ENCODE data around the gene MCTP1.
A peak's percentile ranks its signal among the peaks of the same experiment; 100 is the strongest.

The MCTP1 gene

DNA sequence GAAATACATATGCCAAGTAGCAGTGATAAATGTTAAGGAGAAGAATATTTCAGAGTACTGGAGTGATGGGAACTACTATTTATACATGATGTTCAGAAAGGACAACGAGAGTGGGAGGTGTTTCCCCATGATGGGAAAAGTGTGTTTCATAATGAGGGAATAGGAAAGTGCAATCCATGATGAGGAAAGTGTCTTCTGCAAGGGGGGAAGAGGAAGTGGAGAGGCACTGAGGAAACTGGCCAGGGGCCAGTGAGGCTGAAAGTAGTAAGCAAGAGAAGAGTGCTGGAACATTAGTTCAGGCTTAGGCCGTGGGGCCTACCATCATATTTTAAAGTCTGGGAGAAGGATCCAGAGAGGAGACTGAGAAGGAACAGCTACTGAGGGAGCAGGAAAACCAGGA is 339.2 kb downstream of the MCTP1 start:
- no peak for DNase-seq (ENCODE audit: low read depth)

DNA sequence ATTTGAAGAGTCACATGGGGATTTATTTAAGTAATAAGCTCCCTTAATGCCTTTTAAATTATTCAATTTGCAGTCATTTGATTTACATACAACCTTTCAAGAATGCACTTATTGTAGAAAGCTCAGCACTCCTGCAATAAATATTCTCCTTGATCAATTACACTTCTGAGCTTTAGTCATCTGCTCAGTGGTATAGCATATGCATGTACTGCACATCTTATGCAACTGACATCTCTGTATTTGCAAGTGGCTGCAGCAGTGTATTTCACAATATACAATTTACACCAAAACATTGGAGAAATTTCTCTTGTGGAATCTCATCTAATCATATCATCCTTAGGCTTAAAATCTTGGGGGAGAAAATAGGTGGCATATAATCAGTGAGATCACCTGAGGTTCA is 340.7 kb downstream of the MCTP1 start:
- no peak for DNase-seq (ENCODE audit: low read depth)

DNA sequence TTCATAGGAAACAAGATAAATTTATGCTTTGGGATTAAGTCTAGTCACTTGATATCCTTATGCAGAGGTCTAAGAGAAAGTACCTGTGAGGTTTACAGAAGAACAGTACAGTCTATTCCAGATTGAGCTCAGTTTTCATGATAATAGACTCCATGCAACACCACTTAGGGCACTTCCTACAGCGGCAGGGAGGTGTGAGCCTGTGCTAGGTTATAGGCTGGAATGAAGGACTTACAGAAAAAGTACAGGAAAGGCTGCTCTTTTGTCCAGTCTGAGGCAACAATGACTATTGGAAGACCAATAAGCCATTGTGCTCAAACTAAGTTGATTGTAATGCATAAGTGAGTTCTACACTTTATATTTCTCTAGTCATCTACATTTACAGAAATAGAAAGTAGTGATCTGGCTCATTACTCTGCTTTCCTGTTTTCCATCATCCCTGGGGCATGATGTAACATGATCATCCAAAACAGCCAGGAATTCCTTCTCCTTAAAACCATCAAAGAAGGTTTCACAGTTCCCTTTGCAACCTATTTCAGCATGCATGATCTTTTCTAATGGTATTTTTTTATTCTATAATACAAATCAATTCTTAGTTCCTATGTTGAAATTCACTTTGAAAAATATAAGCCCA is 343.7 kb downstream of the MCTP1 start:
- no peak for DNase-seq (ENCODE audit: low read depth)

DNA sequence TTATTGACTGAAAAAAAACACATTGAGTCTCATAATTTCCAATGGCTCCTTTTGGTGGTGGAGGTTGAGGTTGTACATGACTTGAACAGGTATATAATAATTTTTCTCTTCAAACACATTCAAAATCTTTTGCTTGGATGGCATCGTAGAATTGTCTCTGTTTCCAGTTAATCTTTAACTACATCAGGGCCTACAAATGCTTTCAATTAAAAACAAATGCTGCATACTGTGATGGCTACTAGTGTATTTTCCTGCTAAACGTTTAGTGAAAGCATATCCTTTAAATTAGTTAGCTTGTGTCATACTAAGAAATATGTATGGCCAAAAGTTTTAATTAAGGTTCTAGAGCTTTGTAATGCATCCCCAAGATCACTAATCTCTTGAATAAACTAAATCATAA is 352.6 kb downstream of the MCTP1 start:
- DNase-seq (ENCODE audit: low read depth): no peak

DNA sequence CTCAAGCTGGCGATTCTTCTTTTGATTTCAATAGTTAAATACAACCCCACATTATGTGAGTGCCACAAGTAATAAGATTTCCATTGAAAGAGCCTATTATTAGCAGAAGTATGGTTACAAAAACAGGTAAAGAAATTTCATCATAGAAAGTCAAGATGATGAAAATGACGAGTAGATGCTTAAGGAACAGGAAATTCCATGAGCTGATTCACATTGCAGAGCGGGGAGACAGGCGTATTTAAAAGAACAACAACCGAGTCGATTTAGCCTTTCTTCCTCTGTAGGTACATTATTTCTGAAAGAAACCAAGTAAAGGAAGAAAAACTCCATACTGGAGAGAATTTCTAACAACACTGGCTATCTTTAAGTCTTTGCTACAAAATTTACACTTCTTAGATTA is 356.0 kb downstream of the MCTP1 start:
- DNase-seq (ENCODE audit: low read depth): no peak

DNA sequence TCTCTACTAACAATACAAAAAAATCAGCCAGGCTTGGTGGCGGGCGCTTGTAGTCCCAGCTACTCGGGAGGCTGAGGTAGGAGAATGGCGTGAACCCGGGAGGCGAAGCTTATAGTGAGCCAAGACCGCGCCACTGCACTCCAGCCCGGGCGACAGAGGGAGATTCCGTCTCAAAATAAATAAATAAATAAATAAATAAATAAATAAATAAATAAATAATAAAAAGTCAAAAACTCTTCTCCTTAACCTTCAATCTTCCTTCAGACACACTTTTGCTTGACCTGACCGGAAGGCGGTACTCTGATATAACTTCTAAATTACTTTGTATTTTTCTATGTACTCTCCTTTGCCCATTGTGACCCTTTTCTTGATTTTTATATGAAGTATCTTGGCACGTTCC is 364.3 kb downstream of the MCTP1 start:
- DNase-seq (ENCODE audit: low read depth): no peak

- no peak for DNase-seq (ENCODE audit: low read depth)
Measured at GRCh38 chr5:94916619-94917018, 368.3 kb downstream of the MCTP1 start.

- DNase-seq (ENCODE audit: low read depth): no peak
Measured at GRCh38 chr5:94911276-94911675, 373.6 kb downstream of the MCTP1 start.

DNA sequence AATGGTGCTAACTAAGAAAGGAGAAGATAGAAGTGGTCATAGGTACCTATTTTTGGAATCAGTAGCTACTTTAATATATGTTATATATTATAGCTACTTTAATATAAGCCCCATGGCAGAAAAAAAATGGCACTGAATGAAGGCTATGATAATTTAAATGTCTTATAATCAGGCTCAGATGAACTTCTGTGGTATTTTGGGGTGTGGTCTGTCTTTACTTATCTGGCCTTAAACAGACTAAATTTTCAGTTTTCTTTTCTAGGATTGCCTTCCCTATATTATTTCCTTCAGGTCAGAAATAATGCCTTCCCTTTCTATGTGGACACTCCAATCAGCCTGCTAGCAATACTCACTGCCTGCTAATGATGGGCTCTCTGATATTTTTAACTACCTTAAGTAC is 374.2 kb downstream of the MCTP1 start:
- no peak for DNase-seq (ENCODE audit: low read depth)

DNA sequence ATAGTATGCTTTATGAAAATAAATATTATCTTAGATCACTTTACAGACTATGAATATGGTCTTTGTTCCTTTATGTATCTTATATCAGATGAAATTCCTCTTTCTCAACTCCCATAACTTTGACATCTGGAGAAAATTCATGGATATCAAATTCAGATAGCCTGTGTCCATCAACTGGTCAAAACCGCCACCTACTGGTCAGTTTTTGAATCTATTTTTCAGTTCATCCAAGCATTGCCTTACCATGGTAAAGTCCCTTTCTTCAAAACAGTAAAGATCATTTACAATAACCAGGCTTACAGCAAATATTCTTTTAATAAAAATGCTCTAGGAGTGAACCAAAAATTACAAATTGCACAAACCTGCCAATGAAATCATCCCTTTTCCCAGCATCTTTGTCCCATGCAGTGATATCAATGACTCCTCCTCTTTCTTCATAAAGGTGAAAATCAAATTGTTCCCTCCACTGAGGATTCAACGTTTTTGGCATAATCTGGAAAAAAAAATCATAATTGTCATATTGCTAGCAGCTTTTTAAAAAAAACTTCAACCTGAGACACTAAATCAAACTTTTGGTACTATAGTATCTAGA is 375.9 kb downstream of the MCTP1 start:
- peak; percentile 27 for DNase-seq (ENCODE audit: low read depth)

- no peak for DNase-seq (ENCODE audit: low read depth)
Measured at GRCh38 chr5:94906750-94907149, 378.1 kb downstream of the MCTP1 start.

DNA sequence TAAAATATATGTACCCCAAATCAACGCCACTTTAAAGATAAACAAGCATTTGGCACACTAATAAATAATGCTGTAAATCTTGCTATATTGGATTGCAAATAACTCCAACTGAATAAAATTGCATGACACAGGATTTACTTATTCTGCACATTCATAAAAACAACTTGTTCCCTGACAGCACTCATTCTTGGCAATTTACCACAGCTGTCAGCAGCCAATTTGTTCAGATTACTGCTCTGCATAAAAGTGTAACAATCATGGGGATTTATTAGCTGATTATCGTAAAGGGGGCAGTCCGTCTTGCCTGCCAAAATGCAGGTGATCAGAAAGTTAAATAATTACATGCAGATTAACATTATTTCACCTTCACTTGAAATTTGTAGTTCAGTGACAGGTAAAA is 381.2 kb downstream of the MCTP1 start:
- no peak for DNase-seq (ENCODE audit: low read depth)

DNA sequence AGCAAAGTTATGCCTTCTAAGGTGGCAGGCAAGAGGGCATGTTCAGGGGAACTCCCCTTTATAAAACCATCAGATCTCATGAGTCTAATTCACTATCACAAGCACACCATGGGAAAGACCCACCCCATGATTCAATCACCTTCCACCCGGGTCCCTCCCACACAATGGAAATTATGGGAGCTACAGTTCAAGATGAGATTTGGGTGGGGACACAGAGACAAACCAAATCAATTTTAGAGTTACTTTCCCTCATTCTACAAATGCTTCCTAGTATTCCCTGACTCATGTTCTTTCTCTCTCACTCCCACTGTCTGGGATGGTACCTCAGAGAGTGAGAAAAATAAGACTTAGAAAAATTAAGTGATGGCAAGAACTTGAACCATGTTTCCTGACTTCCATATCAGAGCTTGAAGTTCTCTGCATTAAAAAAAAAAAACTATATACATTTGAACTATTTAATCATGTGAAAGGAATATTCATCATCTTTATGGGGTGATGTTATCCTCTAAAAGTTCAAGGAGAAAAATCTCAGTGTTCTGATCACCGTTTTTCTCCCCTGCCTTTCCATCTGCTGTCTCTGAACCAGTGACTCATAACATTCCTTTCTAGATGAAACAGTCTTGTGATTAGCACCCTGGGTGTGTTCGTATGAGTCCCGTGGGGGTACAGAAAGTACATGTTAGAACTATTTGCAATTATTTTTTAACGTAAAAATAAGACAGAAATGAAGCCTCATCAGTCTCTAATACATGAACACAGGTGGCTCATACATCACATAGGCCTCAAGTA is 383.5 kb downstream of the MCTP1 start:
- DNase-seq (ENCODE audit: low read depth): no peak

DNA sequence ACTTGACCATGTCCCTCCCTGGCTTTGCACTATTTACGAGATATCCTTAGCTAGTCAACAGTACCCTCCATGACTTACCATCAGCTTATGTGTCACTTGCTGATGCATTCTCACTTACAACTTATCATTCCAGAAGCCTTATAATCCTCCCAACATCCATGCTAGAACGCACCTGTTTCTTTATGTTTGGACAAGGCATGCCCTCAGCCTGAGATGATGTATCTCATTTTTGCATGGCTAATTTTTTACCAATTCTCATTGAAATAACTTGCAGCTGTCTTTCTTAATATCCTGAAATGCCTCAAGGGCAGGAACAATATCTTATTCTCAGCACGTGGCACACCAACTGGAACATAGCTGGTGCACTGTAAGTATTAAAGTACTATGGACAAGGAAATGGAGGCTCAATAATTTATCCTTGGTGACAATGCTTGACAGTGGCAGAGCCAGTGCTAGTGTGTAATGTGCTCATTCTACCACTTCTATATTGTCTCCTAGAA is 384.8 kb downstream of the MCTP1 start:
- no peak for DNase-seq (ENCODE audit: low read depth)

DNA sequence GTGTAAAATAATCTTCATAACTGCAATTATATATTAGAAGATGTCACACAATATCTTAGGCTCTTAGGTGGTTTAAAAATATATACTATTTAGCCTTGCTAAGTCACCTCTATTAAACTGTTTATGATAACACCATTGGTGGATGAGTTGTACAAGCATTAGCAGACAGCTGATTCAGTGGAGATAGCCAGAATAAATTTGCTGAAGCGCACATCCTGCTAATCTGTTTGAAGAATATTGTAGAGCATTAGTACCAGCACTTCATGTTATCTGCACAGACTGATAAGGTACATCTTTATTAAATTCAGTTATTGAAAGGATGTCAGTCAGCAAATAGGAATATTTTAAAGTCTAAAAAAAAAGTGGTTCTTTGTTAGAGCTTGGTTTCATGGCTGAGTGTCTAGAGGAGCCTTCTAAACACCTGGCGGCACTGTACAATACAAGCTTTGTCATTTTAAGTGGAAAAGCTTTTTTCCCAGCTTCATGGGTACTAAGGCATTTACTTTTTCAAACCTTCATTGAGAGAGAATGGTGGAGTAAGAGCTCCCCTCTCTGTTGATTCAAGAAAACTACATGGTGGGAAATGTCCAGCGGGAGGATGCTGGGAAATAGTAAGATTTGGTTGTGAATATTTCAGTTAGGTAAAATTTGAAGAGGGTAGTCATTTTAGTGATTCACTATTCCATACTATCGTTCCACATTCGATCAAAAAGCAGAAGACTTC is 391.3 kb downstream of the MCTP1 start:
- peak; percentile 15 for DNase-seq (ENCODE audit: low read depth)

DNA sequence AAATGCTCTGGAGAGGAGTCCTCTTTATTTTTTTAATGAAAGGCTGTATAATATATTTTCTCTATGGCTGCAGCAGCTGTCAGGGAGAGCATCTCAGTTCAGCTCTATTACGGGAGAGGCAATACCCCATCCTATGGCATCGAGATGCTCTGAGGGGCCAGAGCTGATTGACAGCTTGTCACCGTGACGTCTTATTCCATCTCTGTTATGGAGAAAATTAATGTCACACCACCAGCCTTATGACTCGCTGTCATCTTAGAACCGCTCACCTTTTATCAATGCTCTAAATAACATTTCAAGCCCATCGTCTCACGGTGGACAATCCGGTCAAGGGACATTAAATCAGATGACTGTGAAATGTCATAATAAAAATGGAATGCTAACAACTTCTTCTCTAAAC is 392.9 kb downstream of the MCTP1 start:
- DNase-seq (ENCODE audit: low read depth): no peak

DNA sequence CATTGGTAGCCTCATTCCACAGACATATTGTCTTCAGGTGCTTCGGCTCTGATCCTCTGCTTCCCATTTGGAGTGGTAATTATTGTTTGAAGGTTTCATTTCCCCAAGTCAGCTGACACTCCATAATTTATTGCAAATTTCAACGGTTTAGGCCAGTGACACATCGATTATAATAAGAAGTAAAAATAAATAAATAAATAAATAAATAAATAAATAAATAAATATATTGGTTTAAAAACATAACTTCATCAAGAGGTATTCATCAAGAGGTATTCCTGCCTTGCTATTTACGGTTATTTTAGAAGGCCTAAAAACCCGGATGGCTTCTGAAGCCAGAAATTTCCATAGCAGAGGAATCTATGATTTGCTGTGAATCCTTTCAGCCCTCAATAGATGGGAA is 393.3 kb downstream of the MCTP1 start:
- DNase-seq (ENCODE audit: low read depth): no peak

- DNase-seq (ENCODE audit: low read depth): no peak
Measured at GRCh38 chr5:94890907-94891306, 394.0 kb downstream of the MCTP1 start.

DNA sequence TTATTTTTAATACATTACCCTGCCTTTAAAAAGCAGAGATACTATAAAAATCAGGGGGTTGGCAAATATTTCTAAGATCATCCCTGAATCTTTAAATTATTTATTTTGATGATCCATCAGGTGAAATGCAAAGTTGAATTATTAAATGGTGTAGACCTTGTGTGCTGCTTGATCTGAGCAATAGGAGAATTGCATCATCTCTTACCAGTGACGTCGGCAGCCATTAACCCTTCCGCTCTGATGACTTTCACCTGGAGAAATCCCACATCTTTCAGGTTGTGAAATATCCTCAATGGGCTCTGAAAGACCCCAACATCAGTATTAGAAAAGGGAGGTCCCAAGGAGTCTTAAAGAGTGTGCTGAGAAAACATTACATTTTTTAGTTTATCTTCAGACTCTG is 396.2 kb downstream of the MCTP1 start:
- DNase-seq (ENCODE audit: low read depth): no peak

DNA sequence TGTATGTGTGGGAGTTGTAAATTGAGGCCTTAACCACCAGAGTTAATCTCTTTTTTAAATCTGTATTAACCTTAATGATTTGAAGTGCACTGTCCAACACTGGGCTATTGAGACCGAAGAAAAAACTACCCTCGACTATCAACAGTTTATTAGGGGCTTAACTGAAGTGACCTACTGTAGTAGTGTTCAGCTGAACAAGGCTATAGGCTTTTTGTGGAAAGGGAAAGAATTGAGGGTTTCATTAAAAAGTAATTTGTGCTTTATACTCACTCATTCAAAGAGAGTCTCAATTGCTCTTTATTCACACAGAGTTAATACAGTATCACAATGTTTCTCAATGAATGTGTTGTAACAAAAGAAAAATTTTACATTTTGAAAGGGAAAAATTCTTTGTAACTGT is 399.0 kb downstream of the MCTP1 start:
- no peak for DNase-seq (ENCODE audit: low read depth)

GRCh38 chr5:94884311-94884710 is 400.6 kb downstream of the MCTP1 start:
- DNase-seq (ENCODE audit: low read depth): no peak

DNA sequence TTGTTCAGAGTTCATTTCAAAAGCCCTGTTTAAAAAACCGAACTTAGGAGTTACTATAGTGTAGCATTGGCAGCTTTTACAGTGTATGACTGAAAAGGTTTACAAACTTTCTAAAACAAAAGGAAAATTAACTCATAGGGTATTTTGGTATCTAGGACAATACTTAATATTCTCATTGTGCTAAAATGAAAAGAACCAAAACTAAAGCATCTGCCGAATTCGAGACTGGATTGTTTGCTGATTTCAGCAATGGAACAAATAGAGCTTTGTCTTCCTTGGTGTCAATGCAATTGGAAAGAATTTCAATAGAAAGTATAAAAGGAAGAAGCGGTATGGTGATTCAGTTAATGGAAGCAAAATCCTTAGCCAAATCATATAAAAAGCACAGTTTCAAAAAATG is 412.4 kb downstream of the MCTP1 start:
- DNase-seq (ENCODE audit: low read depth): no peak
